MM.1S (cell line): Measurements from ENCODE around the gene RND1.

ENCODE experiments used
- DNase-seq: peaks from one replicate; pipeline ENCODE4 v3.0.0-alpha.2; 2015
- H2AFZ ChIP-seq: fragments of 300-600 bp; sonication (generic); 2 replicates; pipeline ENCODE4 v1.6.0; 2016; ENCODE audit warnings: antibody characterized with exemption, low read length
- H3F3A ChIP-seq: fragments of 300-600 bp; sonication (generic); 2 replicates; pipeline ENCODE4 v1.6.1; 2016; ENCODE audit warnings: mild to moderate bottlenecking, antibody characterized with exemption, low read length, moderate library complexity, mixed read lengths; ENCODE audit not compliant: insufficient read depth
- H3K27ac ChIP-seq: fragments of 300-600 bp; sonication (generic); 2 replicates; pipeline ENCODE4 v1.5.1; 2016; ENCODE audit warnings: mild to moderate bottlenecking, low read length
- H3K27me3 ChIP-seq: fragments of 300-600 bp; sonication (generic); replicated peaks from 2 replicates; pipeline ENCODE4 v1.6.0; 2016; ENCODE audit warnings: low read length; ENCODE audit not compliant: insufficient read depth
- H3K36me3 ChIP-seq: fragments of 300-600 bp; sonication (generic); replicated peaks from 2 replicates; pipeline ENCODE4 v1.6.1; 2016; ENCODE audit warnings: mild to moderate bottlenecking, low read length, mixed read lengths; ENCODE audit not compliant: insufficient read depth
- H3K4me1 ChIP-seq: fragments of 300-600 bp; sonication (generic); 2 replicates; pipeline ENCODE4 v1.6.1; 2016; ENCODE audit warnings: low read length, mixed read lengths
- H3K4me2 ChIP-seq: fragments of 300-600 bp; sonication (generic); 2 replicates; pipeline ENCODE4 v1.6.0; 2016; ENCODE audit warnings: low read depth, low read length
- H3K4me3 ChIP-seq: fragments of 300-600 bp; sonication (generic); 2 replicates; pipeline ENCODE4 v1.5.1; 2016; ENCODE audit warnings: low read length, mixed read lengths
- H3K79me2 ChIP-seq: fragments of 300-600 bp; sonication (generic); 2 replicates; pipeline ENCODE4 v1.6.1; 2016; ENCODE audit warnings: mixed run types, low read length, mixed read lengths
- H3K9ac ChIP-seq: fragments of 300-600 bp; sonication (generic); 2 replicates; pipeline ENCODE4 v1.6.1; 2016; ENCODE audit warnings: low read length, mixed read lengths
- H3K9me2 ChIP-seq: fragments of 300-600 bp; sonication (generic); replicated peaks from 2 replicates; pipeline ENCODE4 v1.6.1; 2016; ENCODE audit warnings: mild to moderate bottlenecking, low read length, mixed read lengths; ENCODE audit not compliant: insufficient read depth
- H3K9me3 ChIP-seq: fragments of 300-600 bp; sonication (generic); replicated peaks from 2 replicates; pipeline ENCODE4 v1.6.1; 2016; ENCODE audit warnings: mild to moderate bottlenecking, low read length, mixed read lengths; ENCODE audit not compliant: insufficient read depth
- H4K20me1 ChIP-seq: fragments of 300-600 bp; sonication (generic); 2 replicates; pipeline ENCODE4 v1.6.1; 2016; ENCODE audit warnings: mild to moderate bottlenecking, low read length, moderate library complexity, mixed read lengths; ENCODE audit not compliant: insufficient read depth
- CTCF ChIP-seq: fragments of 300-600 bp; sonication (generic); IDR thresholded peaks from 2 replicates; pipeline ENCODE4 v1.5.1; 2016; ENCODE audit warnings: antibody characterized with exemption, low read length, mixed read lengths
- EZH2 ChIP-seq: fragments of 300-600 bp; sonication (generic); optimal IDR thresholded peaks from 2 replicates; pipeline ENCODE3; 2017; ENCODE audit warnings: low read depth, mild to moderate bottlenecking, antibody characterized with exemption, low read length, mixed read lengths
- EZH2phosphoT487 ChIP-seq: fragments of 300-600 bp; sonication (generic); IDR thresholded peaks from 2 replicates; pipeline ENCODE4 v1.6.1; 2018; ENCODE audit warnings: antibody characterized with exemption, low read length

Gene RND1

GRCh38 chr12:48831257-48831656, 34.4 kb downstream of the RND1 start:
- no peak overlapping the region for H3K4me3 ChIP-seq
- no peak overlapping the region for H2AFZ ChIP-seq
- no peak for TF ChIP-seq CTCF
- TF ChIP-seq EZH2phosphoT487: no peak
- TF ChIP-seq EZH2: no peak
- no peaks in the 10 kb centered on the region for H3K27me3 ChIP-seq
- H3K4me2 ChIP-seq: no peak overlapping the region
- H3K9me2 ChIP-seq: no peaks in the 10 kb centered on the region
- H3K9ac ChIP-seq: no peak overlapping the region
- H3K36me3 ChIP-seq: peaks cover 13% of the 10 kb centered on the region
- H3K9me3 ChIP-seq: no peaks in the 10 kb centered on the region
- H3F3A ChIP-seq: no peaks in the 10 kb centered on the region
- H4K20me1 ChIP-seq: no peaks in the 10 kb centered on the region
- no peak for DNase-seq
- no peaks in the 10 kb centered on the region for H3K79me2 ChIP-seq
- H3K4me1 ChIP-seq: no peaks in the 10 kb centered on the region
- H3K27ac ChIP-seq: no peak overlapping the region

GRCh38 chr12:48828841-48829575, 36.7 kb downstream of the RND1 start:
- no peaks in the 10 kb centered on the region for H4K20me1 ChIP-seq
- TF ChIP-seq EZH2phosphoT487 (no peak), CTCF (no peak), EZH2 (no peak)

GRCh38 chr12:48828293-48828692, 37.4 kb downstream of the RND1 start:
- H3K9ac ChIP-seq: no peak overlapping the region
- peaks cover 4% of the 10 kb centered on the region; the same call in 1 of the 2 replicates for H3F3A ChIP-seq
- H3K4me2 ChIP-seq: no peak overlapping the region
- no peaks in the 10 kb centered on the region for H3K27me3 ChIP-seq
- no peaks in the 10 kb centered on the region for H3K9me3 ChIP-seq
- H2AFZ ChIP-seq: no peak overlapping the region
- TF ChIP-seq EZH2: no peak
- no peak for TF ChIP-seq CTCF
- TF ChIP-seq EZH2phosphoT487: no peak
- no peak overlapping the region for H3K27ac ChIP-seq
- no peaks in the 10 kb centered on the region for H3K9me2 ChIP-seq
- no peaks in the 10 kb centered on the region for H3K79me2 ChIP-seq
- no peaks in the 10 kb centered on the region for H4K20me1 ChIP-seq
- peaks cover 10% of the 10 kb centered on the region for H3K36me3 ChIP-seq
- no peak for DNase-seq
- peaks cover 11% of the 10 kb centered on the region for H3K4me1 ChIP-seq
- no peak overlapping the region for H3K4me3 ChIP-seq

More at GRCh38 chr12:48828841-48829575, 36.7 kb downstream of the RND1 start:
- no peak for DNase-seq
- Histone ChIP-seq H3K79me2 (no peaks in the 10 kb centered on the region), H3K9me3 (no peaks in the 10 kb centered on the region), H3K27ac (no peak overlapping the region), H3K36me3 (peaks cover 13% of the 10 kb centered on the region), H3F3A (peaks cover under 1% of the 10 kb centered on the region; the same call in 1 of the 2 replicates), H2AFZ (no peak overlapping the region), H3K4me1 (peaks cover 5% of the 10 kb centered on the region), H3K27me3 (no peaks in the 10 kb centered on the region), H3K9me2 (no peaks in the 10 kb centered on the region), H3K4me2 (no peak overlapping the region), H3K4me3 (no peak overlapping the region), H3K9ac (no peak overlapping the region)
